IPS-20b (cell line): Measurements from ENCODE around the gene KRT13.

Source experiments
- H3K27ac ChIP-seq: one replicate; pipeline ENCODE4 v1.5.1; 2013; ENCODE audit warnings: low read length
- H3K27me3 ChIP-seq: 2 replicates; pipeline ENCODE4 v1.6.1; 2013; ENCODE audit warnings: mild to moderate bottlenecking, low read length, inconsistent platforms; ENCODE audit not compliant: insufficient read depth
- H3K36me3 ChIP-seq: 2 replicates; pipeline ENCODE4 v1.6.1; 2013; ENCODE audit warnings: low read depth, mild to moderate bottlenecking, inconsistent platforms, low read length, moderate library complexity; ENCODE audit not compliant: insufficient read depth
- H3K4me1 ChIP-seq: 2 replicates; pipeline ENCODE4 v1.6.1; 2013; ENCODE audit warnings: mild to moderate bottlenecking, control low read depth, inconsistent platforms, low read length, moderate library complexity; ENCODE audit not compliant: insufficient read depth
- H3K4me3 ChIP-seq: 2 replicates; pipeline ENCODE4 v1.5.1; 2013; ENCODE audit warnings: mild to moderate bottlenecking, low read length, inconsistent platforms
- H3K9ac ChIP-seq: 2 replicates; pipeline ENCODE4 v1.6.1; 2013; ENCODE audit warnings: low read depth, mild to moderate bottlenecking, inconsistent platforms, low read length, moderate library complexity
- H3K9me3 ChIP-seq: 2 replicates; pipeline ENCODE4 v1.6.1; 2013; ENCODE audit warnings: mild to moderate bottlenecking, low read depth, low read length, inconsistent platforms; ENCODE audit not compliant: insufficient read depth

The KRT13 gene

GRCh38 chr17:41536741-41537613 is 31.6 kb upstream of the KRT13 start:
- H3K9me3 ChIP-seq, result no peaks in the 10 kb centered on the region
- H3K4me1 ChIP-seq, result peaks cover 23% of the 10 kb centered on the region; the same call in 1 of the 2 replicates
- H3K4me3 ChIP-seq, result no peak overlapping the region
- H3K9ac ChIP-seq, result no peak overlapping the region
- H3K27me3 ChIP-seq, result no peaks in the 10 kb centered on the region
- no peak overlapping the region for H3K27ac ChIP-seq
- no peaks in the 10 kb centered on the region for H3K36me3 ChIP-seq

- Histone ChIP-seq H3K27me3 (no peaks in the 10 kb centered on the region), H3K4me3 (no peak overlapping the region), H3K27ac (no peak overlapping the region), H3K9me3 (no peaks in the 10 kb centered on the region), H3K4me1 (peaks cover 20% of the 10 kb centered on the region; the same call in 1 of the 2 replicates), H3K36me3 (no peaks in the 10 kb centered on the region), H3K9ac (no peak overlapping the region)
Measured at GRCh38 chr17:41535764-41536481, 30.5 kb upstream of the KRT13 start.

- H3K9me3 ChIP-seq, result no peaks in the 10 kb centered on the region
- no peaks in the 10 kb centered on the region for H3K27me3 ChIP-seq
- H3K9ac ChIP-seq, result no peak overlapping the region
- no peaks in the 10 kb centered on the region for H3K36me3 ChIP-seq
- H3K4me3 ChIP-seq, result no peak overlapping the region
- H3K4me1 ChIP-seq, result peaks cover 19% of the 10 kb centered on the region
- H3K27ac ChIP-seq, result no peak overlapping the region
Measured at GRCh38 chr17:41534899-41535546, 29.6 kb upstream of the KRT13 start.

GRCh38 chr17:41533613-41534012 is 28.2 kb upstream of the KRT13 start:
- H3K27me3 ChIP-seq, result peaks cover 5% of the 10 kb centered on the region
- no peak overlapping the region for H3K4me3 ChIP-seq
- H3K9me3 ChIP-seq, result no peaks in the 10 kb centered on the region
- H3K4me1 ChIP-seq, result peaks cover 24% of the 10 kb centered on the region
- H3K27ac ChIP-seq, result no peak overlapping the region
- H3K36me3 ChIP-seq, result no peaks in the 10 kb centered on the region
- no peak overlapping the region for H3K9ac ChIP-seq

GRCh38 chr17:41532947-41533570 is 27.6 kb upstream of the KRT13 start:
- H3K9ac ChIP-seq, result no peak overlapping the region
- H3K36me3 ChIP-seq, result no peaks in the 10 kb centered on the region
- peaks cover 24% of the 10 kb centered on the region for H3K4me1 ChIP-seq
- no peak overlapping the region for H3K4me3 ChIP-seq
- H3K9me3 ChIP-seq, result no peaks in the 10 kb centered on the region
- H3K27me3 ChIP-seq, result peaks cover 5% of the 10 kb centered on the region
- no peak overlapping the region for H3K27ac ChIP-seq

GRCh38 chr17:41531993-41532392 is 26.6 kb upstream of the KRT13 start:
- H3K36me3 ChIP-seq, result no peaks in the 10 kb centered on the region
- H3K9ac ChIP-seq, result no peak overlapping the region
- no peaks in the 10 kb centered on the region for H3K9me3 ChIP-seq
- H3K4me3 ChIP-seq, result no peak overlapping the region
- peaks cover 24% of the 10 kb centered on the region for H3K4me1 ChIP-seq
- peaks cover 13% of the 10 kb centered on the region for H3K27me3 ChIP-seq
- no peak overlapping the region for H3K27ac ChIP-seq

GRCh38 chr17:41530062-41531048 is 24.9 kb upstream of the KRT13 start:
- H3K4me1 ChIP-seq, result peaks cover 18% of the 10 kb centered on the region
- H3K27me3 ChIP-seq, result peaks cover 14% of the 10 kb centered on the region
- H3K9ac ChIP-seq, result no peak overlapping the region
- peaks cover 8% of the 10 kb centered on the region; the same call in 1 of the 2 replicates for H3K36me3 ChIP-seq
- no peak overlapping the region for H3K27ac ChIP-seq
- H3K4me3 ChIP-seq, result no peak overlapping the region
- H3K9me3 ChIP-seq, result no peaks in the 10 kb centered on the region

GRCh38 chr17:41529491-41529915 is 24.1 kb upstream of the KRT13 start:
- H3K27ac ChIP-seq, result no peak overlapping the region

GRCh38 chr17:41528959-41529353 is 23.5 kb upstream of the KRT13 start:
- Histone ChIP-seq H3K9ac (no peak overlapping the region; the same call in 1 of the 2 replicates), H3K27ac (peak overlapping the region; percentile 26), H3K9me3 (no peaks in the 10 kb centered on the region), H3K4me3 (no peak overlapping the region), H3K4me1 (peaks cover 18% of the 10 kb centered on the region), H3K27me3 (peaks cover 14% of the 10 kb centered on the region), H3K36me3 (peaks cover 22% of the 10 kb centered on the region)

More at GRCh38 chr17:41529491-41529915, 24.1 kb upstream of the KRT13 start:
- Histone ChIP-seq H3K4me1 (peaks cover 18% of the 10 kb centered on the region), H3K4me3 (no peak overlapping the region), H3K36me3 (peaks cover 17% of the 10 kb centered on the region), H3K27me3 (peaks cover 14% of the 10 kb centered on the region), H3K9me3 (no peaks in the 10 kb centered on the region), H3K9ac (no peak overlapping the region)

- H3K4me3 ChIP-seq, result peak overlapping the region; percentile 84
- peaks cover 14% of the 10 kb centered on the region for H3K27me3 ChIP-seq
- peak overlapping the region; percentile 90 for H3K9ac ChIP-seq
- H3K4me1 ChIP-seq, result peaks cover 19% of the 10 kb centered on the region
- H3K9me3 ChIP-seq, result no peaks in the 10 kb centered on the region
- H3K36me3 ChIP-seq, result peaks cover 35% of the 10 kb centered on the region
- H3K27ac ChIP-seq, result peak overlapping the region; percentile 40
Measured at GRCh38 chr17:41527063-41528023, 21.9 kb upstream of the KRT13 start.
